K562 (cell line): ENCODE measurements around the gene TMEM273. TPM values are rescaled to one million over a fixed set of nuclear protein-coding genes. Genes with fewer than 3 reads are reported as not detected.
A peak's percentile ranks its signal among the peaks of the same experiment; 100 is the strongest.

ENCODE experiments used
- ATF7 ChIP-seq: fragments of 450-650 bp; IDR thresholded peaks from 2 replicates; pipeline ENCODE4 v1.7.1; 2014; ENCODE audit warnings: mild to moderate bottlenecking, moderate library complexity
- CUX1 ChIP-seq: fragments of 200-800 bp; sonication (Bioruptor generic); IDR thresholded peaks from 2 replicates; pipeline ENCODE4 v1.6.1; 2016; ENCODE audit warnings: missing genetic modification characterization, missing compliant biosample characterization
- E2F5 ChIP-seq: sonication (generic); formaldehyde crosslinking; IDR thresholded peaks from 2 replicates; pipeline ENCODE4 v1.8.0; 2022; ENCODE audit warnings: mild to moderate bottlenecking, missing genetic modification reagents
- HLTF ChIP-seq: fragments of 450-650 bp; IDR thresholded peaks from 2 replicates; pipeline ENCODE4 v1.6.1; 2016
- MXD1 ChIP-seq: fragments of 250-450 bp; sonication (Bioruptor Pico); IDR thresholded peaks from 2 replicates; pipeline ENCODE4 v1.8.0; 2021; ENCODE audit warnings: borderline replicate concordance, mild to moderate bottlenecking, moderate library complexity; ENCODE audit not compliant: poor library complexity, severe bottlenecking
- NCOA2 ChIP-seq, 2 experiments: fragments of 450-650 bp; IDR thresholded peaks; 2 replicates each; pipeline ENCODE4 v1.6.1; 2018; ENCODE audit warnings: mild to moderate bottlenecking in 2 of 2, moderate library complexity in 1 of 2; ENCODE audit not compliant: partially characterized antibody in 2 of 2
- NUFIP1 ChIP-seq: fragments of 450-650 bp; IDR thresholded peaks from 2 replicates; pipeline ENCODE4 v1.6.1; 2018; ENCODE audit not compliant: partially characterized antibody
- PML ChIP-seq: IDR thresholded peaks from 2 replicates; pipeline ENCODE4 v1.6.1; 2012; ENCODE audit warnings: low read length, inconsistent platforms
- SNAPC5 ChIP-seq: fragments of 250-450 bp; sonication (Bioruptor Pico); IDR thresholded peaks from 2 replicates; pipeline ENCODE4 v1.8.0; 2021; ENCODE audit warnings: moderate library complexity, mild to moderate bottlenecking, inconsistent platforms
- SRF ChIP-seq, 2 experiments: fragments of 250-450, 450-650 bp in 1 of 2; sonication (Bioruptor Pico) in 1 of 2; sonication (generic) in 1 of 2; formaldehyde crosslinking; IDR thresholded peaks; 2 replicates each; pipeline versions ENCODE4 v1.5.0 to v1.5.1; 2020 to 2022; ENCODE audit warnings: mild to moderate bottlenecking in 1 of 2, missing genetic modification reagents in 1 of 2
- XRCC3 ChIP-seq: fragments of 450-650 bp; IDR thresholded peaks from 2 replicates; pipeline ENCODE4 v1.6.1; 2017; ENCODE audit warnings: mild to moderate bottlenecking, moderate library complexity
- ZEB2 ChIP-seq: fragments of 450-650 bp; IDR thresholded peaks from 2 replicates; pipeline ENCODE4 v1.6.1; 2016
- ZNF140 ChIP-seq: fragments of 250-450 bp; sonication (Bioruptor Pico); IDR thresholded peaks from 2 replicates; pipeline ENCODE4 v1.8.0; 2021; ENCODE audit warnings: moderate library complexity, mild to moderate bottlenecking, inconsistent platforms
- ZNF175 ChIP-seq: fragments of 200-800 bp; sonication (Bioruptor generic); IDR thresholded peaks from 2 replicates; pipeline ENCODE4 v1.6.1; 2016; ENCODE audit warnings: low read depth, mild to moderate bottlenecking, missing genetic modification characterization, missing compliant biosample characterization
- ZNF274 ChIP-seq: IDR thresholded peaks from 2 replicates; pipeline ENCODE4 v1.6.1; 2011; ENCODE audit warnings: low read depth, mild to moderate bottlenecking, low read length, moderate library complexity, borderline replicate concordance
- ZNF518B ChIP-seq: fragments of 250-450 bp; sonication (Bioruptor Pico); IDR thresholded peaks from 2 replicates; pipeline ENCODE4 v1.5.0; 2021; ENCODE audit warnings: mild to moderate bottlenecking, moderate library complexity
- polyA plus RNA-seq, 8 experiments: library from polyadenylated mRNA; depleted of rRNA in 4 of 8; stranded (reverse) in 5 of 8; unstranded in 3 of 8; fragments of >200 nt; fragmentation: Nextera tagmentation in 2 of 8; fragmentation: Illumina TruSeq in 1 of 8; extraction: Ambion mirVana in 2 of 8; extraction: Trizol in 1 of 8; gene quantifications; 2 replicates each; pipeline versions ENCODE4 v1.2.1 to v1.2.3, GENCODE V29; 2011 to 2014; ENCODE audit warnings: inconsistent platforms in 1 of 8, missing spikeins in 1 of 8
- total RNA-seq, 7 experiments: library from RNA; depleted of rRNA in 6 of 7; stranded (reverse); fragments of >200 nt in 6 of 7; fragmentation: Illumina TruSeq in 2 of 7; extraction: Trizol in 2 of 7; gene quantifications; 2 replicates each; pipeline versions ENCODE4 v1.2.1 to v1.2.3, GENCODE V29; 2011 to 2021; ENCODE audit warnings: low replicate concordance in 1 of 7

TMEM273 gene
- total and polyA plus RNA-seq, 9 of the 15 experiments (the other 6 are each of a cell fraction or from before 2014, with no cell fraction given), result 39.2 to 131 (median 95.6) TPM

- TF ChIP-seq ZNF518B, result no peak
- TF ChIP-seq ATF7, result peak; percentile 78
- no peak for TF ChIP-seq PML
- TF ChIP-seq ZNF140 (CRISPR knock-in tag), result no peak
- TF ChIP-seq XRCC3, result no peak
- TF ChIP-seq ZNF274, result no peak
- no peak for TF ChIP-seq HLTF
- no peak for TF ChIP-seq CUX1
- TF ChIP-seq NCOA2 (IDR thresholded peaks at IDR 0.05; ENCODE audit: partially characterized antibody in 2 of 2), result no peak
- TF ChIP-seq E2F5 (CRISPR knock-in tag), result no peak
- no peak for TF ChIP-seq MXD1 (CRISPR knock-in tag)
- TF ChIP-seq SNAPC5 (CRISPR knock-in tag), result no peak
- peak; percentile 82 for TF ChIP-seq ZEB2
- no peak for TF ChIP-seq NUFIP1
- no peak for TF ChIP-seq SRF (CRISPR knock-in tag; IDR thresholded peaks at IDR 0.05)
- no peak; the same call in 1 of the 2 replicates for TF ChIP-seq ZNF175 (CRISPR knock-in tag)
These were observed 22.2 kb downstream of the TMEM273 start (continued) for GRCh38 chr10:49165821-49166483.
